ENCODE measurements around the gene CCDC187.
"Not testable (repeated sequence)": the region's sequence is repeated elsewhere in the genome, so short reads cannot be mapped to it uniquely, and the experiment has no call there.

The CCDC187 gene

GRCh38 chr9:136242248-136242647, 61.6 kb downstream of the CCDC187 start:
- TF ChIP-seq CTCF (conservative IDR thresholded peaks at IDR 0.05): no peak
- H3K27ac ChIP-seq: no peak overlapping the region

GRCh38 chr9:136241542-136241941, 62.4 kb downstream of the CCDC187 start:
- H3K27ac ChIP-seq: no peak overlapping the region

DNA sequence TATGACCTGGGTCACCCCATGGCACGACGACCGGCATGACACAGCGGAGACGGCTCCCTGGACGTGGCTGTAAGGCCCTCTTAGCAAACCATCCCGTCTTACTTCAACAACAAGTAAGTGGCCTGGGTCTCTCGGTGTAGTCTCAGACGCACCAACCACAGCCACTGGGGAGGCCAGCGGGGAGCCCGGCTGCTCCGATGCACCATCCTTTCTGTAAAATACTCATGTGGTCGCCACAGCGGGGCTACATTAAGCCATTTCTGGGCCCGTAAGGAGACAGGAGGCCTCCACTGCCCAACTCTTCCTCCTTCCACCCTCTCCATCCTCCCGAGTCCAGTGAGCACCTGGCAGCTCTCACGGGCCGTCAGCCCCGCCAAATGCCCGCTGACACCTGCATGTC, 63.0 kb downstream of the CCDC187 start:
- TF ChIP-seq CTCF (conservative IDR thresholded peaks at IDR 0.05): no peak
- H3K27ac ChIP-seq: no peak overlapping the region

More at GRCh38 chr9:136241542-136241941, 62.4 kb downstream of the CCDC187 start:
- no peak for TF ChIP-seq CTCF (conservative IDR thresholded peaks at IDR 0.05)

- no peak overlapping the region; the same call in 1 of the 2 replicates for H3K27ac ChIP-seq
- TF ChIP-seq CTCF (conservative IDR thresholded peaks at IDR 0.05): no peak
These were observed 63.9 kb downstream of the CCDC187 start for GRCh38 chr9:136239983-136240330.

DNA sequence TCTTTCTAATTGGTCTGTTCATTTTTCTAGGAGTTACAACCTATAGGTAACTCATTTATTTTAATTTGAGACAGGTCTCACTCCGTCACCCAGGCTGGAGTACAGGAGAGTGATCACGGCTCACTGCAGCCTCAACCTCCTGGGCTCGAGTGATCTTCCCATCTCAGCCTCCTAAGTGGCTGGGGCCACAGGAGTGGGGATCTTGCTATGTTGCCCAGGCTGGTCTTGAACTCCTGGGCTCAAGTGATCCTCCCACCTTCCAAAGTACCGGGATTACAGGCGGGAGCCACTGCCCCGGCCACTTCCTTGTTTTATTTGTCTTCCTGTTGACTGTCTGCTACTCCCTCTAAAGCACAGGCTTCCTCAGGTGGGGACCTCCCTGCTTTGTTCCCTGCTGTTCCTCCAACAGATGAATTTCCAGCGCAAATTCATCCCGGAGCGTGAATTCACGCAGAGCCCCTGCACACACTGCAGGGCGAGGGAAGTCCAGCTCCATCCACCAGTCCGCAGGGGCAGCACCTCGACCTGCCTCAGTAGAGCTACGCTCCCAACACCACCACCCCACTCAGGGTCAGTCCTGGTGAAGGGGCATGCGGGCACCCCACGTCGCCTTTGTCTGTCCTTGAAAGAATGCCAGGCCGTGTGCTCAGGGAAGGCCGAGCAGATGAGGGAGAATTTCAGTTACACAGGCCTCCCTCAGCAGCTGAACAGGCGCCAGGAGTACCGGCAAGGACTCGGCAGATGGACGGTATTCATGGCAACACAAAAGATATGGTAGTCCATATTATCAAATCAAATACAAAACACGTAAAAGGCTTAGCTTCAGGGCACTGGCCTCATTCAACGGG, 64.5 kb downstream of the CCDC187 start:
- peak overlapping the region; percentile 36 for H3K27ac ChIP-seq
- TF ChIP-seq CTCF (conservative IDR thresholded peaks at IDR 0.05): no peak

DNA sequence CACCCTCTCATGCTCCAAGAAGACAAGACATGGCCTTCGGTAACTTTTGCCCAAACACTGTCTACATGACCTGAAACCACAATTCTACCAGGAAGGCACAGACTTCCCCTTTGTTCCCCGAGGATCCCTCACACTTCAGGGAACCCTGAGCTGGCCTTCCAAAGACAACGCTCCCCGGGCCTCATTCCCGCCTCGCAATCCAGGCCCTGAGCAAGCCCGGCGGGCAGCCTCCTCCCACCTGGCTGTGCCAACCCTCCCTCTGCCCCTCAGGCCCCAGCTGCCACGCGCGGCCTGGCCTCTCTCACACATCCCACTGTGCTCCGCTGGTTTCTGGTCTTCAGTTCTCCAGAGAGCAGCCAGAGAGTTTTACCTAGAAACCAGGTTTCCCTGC, 65.6 kb downstream of the CCDC187 start:
- peak overlapping the region; percentile 36 for H3K27ac ChIP-seq
- TF ChIP-seq CTCF (conservative IDR thresholded peaks at IDR 0.05): no peak

GRCh38 chr9:136237486-136238341, 66.2 kb downstream of the CCDC187 start:
- H3K27ac ChIP-seq: no peak overlapping the region

DNA sequence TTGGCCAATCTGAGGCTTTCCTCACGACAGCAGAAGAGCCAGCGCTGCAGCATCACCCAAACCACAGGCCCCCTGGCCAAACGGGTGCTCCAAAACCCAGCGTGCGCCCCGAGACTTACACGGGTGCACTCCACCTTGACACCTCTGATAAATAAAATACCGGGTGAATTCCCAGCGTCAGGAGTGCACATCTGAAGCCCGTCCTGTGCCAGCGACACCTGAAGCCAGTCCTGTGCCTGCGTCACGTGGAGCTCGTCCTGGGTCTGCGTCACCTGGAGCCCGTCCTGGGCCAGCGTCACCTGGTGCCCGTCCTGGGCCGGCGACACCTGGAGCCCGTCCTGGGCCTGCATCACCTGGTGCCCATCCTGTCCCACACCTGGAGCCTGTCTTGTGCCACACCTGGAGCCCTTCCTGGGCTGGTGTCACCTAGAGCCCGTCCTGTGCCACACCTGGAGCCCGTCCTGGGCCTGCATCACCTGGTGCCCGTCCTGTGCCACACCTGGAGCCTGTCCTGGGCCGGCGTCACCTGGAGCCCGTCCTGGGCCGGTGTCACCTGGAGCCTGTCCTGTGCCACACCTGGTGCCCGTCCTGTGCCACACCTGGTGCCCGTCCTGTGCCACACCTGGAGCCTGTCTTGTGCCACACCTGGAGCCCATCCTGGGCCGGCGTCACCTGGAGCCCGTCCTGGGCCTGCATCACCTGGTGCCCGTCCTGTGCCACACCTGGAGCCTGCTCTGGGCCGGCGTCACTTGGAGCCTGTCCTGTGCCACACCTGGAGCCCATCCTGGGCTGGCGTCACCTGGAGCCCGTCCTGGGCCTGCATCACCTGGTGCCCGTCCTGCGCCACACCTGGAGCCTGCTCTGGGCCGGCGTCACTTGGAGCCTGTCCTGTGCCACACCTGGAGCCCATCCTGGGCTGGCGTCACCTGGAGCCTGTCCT, 67.2 kb downstream of the CCDC187 start:
- H3K27ac ChIP-seq: not testable (repeated sequence)

More at GRCh38 chr9:136237486-136238341, 66.2 kb downstream of the CCDC187 start:
- no peak for TF ChIP-seq CTCF (conservative IDR thresholded peaks at IDR 0.05)
